K562 (cell line): ENCODE measurements around the gene CRTC3. TPM values are rescaled to one million over a fixed set of nuclear protein-coding genes. Genes with fewer than 3 reads are reported as not detected.

ENCODE experiments used
- BCOR ChIP-seq: fragments of 450-650 bp; IDR thresholded peaks from 2 replicates; pipeline ENCODE4 v1.6.1; 2016
- CAMTA2 ChIP-seq: fragments of 250-450 bp; sonication (Bioruptor Pico); conservative IDR thresholded peaks from 2 replicates; pipeline ENCODE4 v1.5.1; 2022
- CBFA2T2 ChIP-seq: fragments of 450-650 bp; conservative IDR thresholded peaks from 2 replicates; pipeline ENCODE4 v1.6.1; 2017; ENCODE audit warnings: mild to moderate bottlenecking
- CREB3L1 ChIP-seq: fragments of 450-650 bp; IDR thresholded peaks from 2 replicates; pipeline ENCODE4 v1.6.1; 2014; ENCODE audit warnings: low read depth, mild to moderate bottlenecking, moderate library complexity, borderline replicate concordance
- EGR1 ChIP-seq: fragments of 450-650 bp; conservative IDR thresholded peaks from 2 replicates; pipeline ENCODE4 v1.6.1; 2017; ENCODE audit warnings: mild to moderate bottlenecking
- ELF2 ChIP-seq: fragments of 250-450 bp; sonication (Bioruptor Pico); IDR thresholded peaks from 2 replicates; pipeline ENCODE4 v1.5.0; 2021; ENCODE audit warnings: mild to moderate bottlenecking
- ETV5 ChIP-seq: sonication (generic); formaldehyde crosslinking; IDR thresholded peaks from 2 replicates; pipeline ENCODE4 v1.4.0; 2020; ENCODE audit warnings: low read depth, mild to moderate bottlenecking, missing genetic modification reagents
- GTF2E2 ChIP-seq: fragments of 200-800 bp; sonication (Bioruptor generic); IDR thresholded peaks from 2 replicates; pipeline ENCODE4 v1.6.1; 2016; ENCODE audit warnings: missing genetic modification characterization, missing compliant biosample characterization
- MCM2 ChIP-seq: fragments of 450-650 bp; IDR thresholded peaks from 2 replicates; pipeline ENCODE4 v1.6.1; 2017; ENCODE audit warnings: low read depth, mild to moderate bottlenecking
- MCM3 ChIP-seq: fragments of 450-650 bp; IDR thresholded peaks from 2 replicates; pipeline ENCODE4 v1.6.1; 2016
- NR2C1 ChIP-seq, 2 experiments: fragments of 450-650 bp; IDR thresholded peaks; 2 replicates each; pipeline ENCODE4 v1.6.1; 2017; ENCODE audit warnings: mild to moderate bottlenecking in 2 of 2, antibody characterized with exemption in 1 of 2, inconsistent platforms in 1 of 2, missing compliant biosample characterization in 1 of 2, missing genetic modification characterization in 1 of 2
- POLR2G ChIP-seq: fragments of 200-400 bp; formaldehyde crosslinking; IDR thresholded peaks from 2 replicates; pipeline ENCODE4 v1.6.1; 2017; ENCODE audit warnings: low read depth, mild to moderate bottlenecking, antibody characterized with exemption, low read length, moderate library complexity
- RNF219 ChIP-seq: fragments of 250-450 bp; sonication (Bioruptor Pico); IDR thresholded peaks from 2 replicates; pipeline ENCODE4 v1.5.0; 2022; ENCODE audit warnings: mild to moderate bottlenecking
- SAP30 ChIP-seq: fragments of 200-600 bp; sonication (generic); IDR thresholded peaks from 2 replicates; pipeline ENCODE4 v1.6.1; 2012; ENCODE audit warnings: borderline replicate concordance, low read depth, mild to moderate bottlenecking, moderate library complexity, low read length, control low read depth, inconsistent platforms; ENCODE audit not compliant: insufficient read depth, poor library complexity, severe bottlenecking
- ZBTB8A ChIP-seq: fragments of 450-650 bp; IDR thresholded peaks from 2 replicates; pipeline ENCODE4 v1.6.1; 2018; ENCODE audit warnings: mild to moderate bottlenecking, moderate library complexity; ENCODE audit not compliant: partially characterized antibody
- ZNF830 ChIP-seq: fragments of 250-450 bp; sonication (Bioruptor Pico); IDR thresholded peaks from 2 replicates; pipeline ENCODE4 v1.5.0; 2021; ENCODE audit warnings: mild to moderate bottlenecking
- polyA plus RNA-seq, 8 experiments: library from polyadenylated mRNA; depleted of rRNA in 4 of 8; stranded (reverse) in 5 of 8; unstranded in 3 of 8; fragments of >200 nt; fragmentation: Nextera tagmentation in 2 of 8; fragmentation: Illumina TruSeq in 1 of 8; extraction: Ambion mirVana in 2 of 8; extraction: Trizol in 1 of 8; gene quantifications; 2 replicates each; pipeline versions ENCODE4 v1.2.1 to v1.2.3, GENCODE V29; 2011 to 2014; ENCODE audit warnings: inconsistent platforms in 1 of 8, missing spikeins in 1 of 8
- total RNA-seq, 7 experiments: library from RNA; depleted of rRNA in 6 of 7; stranded (reverse); fragments of >200 nt in 6 of 7; fragmentation: Illumina TruSeq in 2 of 7; extraction: Trizol in 2 of 7; gene quantifications; 2 replicates each; pipeline versions ENCODE4 v1.2.1 to v1.2.3, GENCODE V29; 2011 to 2021; ENCODE audit warnings: low replicate concordance in 1 of 7

The CRTC3 gene
- total and polyA plus RNA-seq, 9 of the 15 experiments (the other 6 are each of a cell fraction or from before 2014, with no cell fraction given): 1.2 to 19.0 (median 11.6) TPM

- no peak for TF ChIP-seq SAP30
- peak; percentile 30; the same call in 1 of the 2 replicates for TF ChIP-seq CBFA2T2
- peak; percentile 100 for TF ChIP-seq ZNF830 (CRISPR knock-in tag)
- peak; percentile 98 for TF ChIP-seq ELF2 (CRISPR knock-in tag)
- peak; percentile 99 for TF ChIP-seq RNF219 (CRISPR knock-in tag)
- peak; percentile 96; the same call in 1 of the 2 replicates for TF ChIP-seq GTF2E2 (tag)
- TF ChIP-seq BCOR: peak; percentile 37
- TF ChIP-seq NR2C1 (IDR thresholded peaks at IDR 0.05): peak; percentile 83
- TF ChIP-seq NR2C1 (tag; IDR thresholded peaks at IDR 0.05): peak; percentile 99
- no peak for TF ChIP-seq ZBTB8A
- TF ChIP-seq CREB3L1: peak; percentile 59; the same call in 1 of the 2 replicates
- TF ChIP-seq EGR1: peak; percentile 72
- no peak for TF ChIP-seq MCM3
- TF ChIP-seq CAMTA2 (CRISPR knock-in tag): peak; percentile 98
- TF ChIP-seq ETV5 (CRISPR knock-in tag): no peak
- no peak for TF ChIP-seq MCM2
- TF ChIP-seq POLR2G: no peak
Observed at GRCh38 chr15:90648137-90649070, 118.7 kb downstream of the CRTC3 start (continued).
